ENCODE data around the gene TNP2. TPM values are rescaled to one million over a fixed set of nuclear protein-coding genes. Genes with fewer than 3 reads are reported as not detected.

The TNP2 gene
- total RNA-seq, 1 donor, result not detected

GRCh38 chr16:11254913-11255736 is 14.0 kb downstream of the TNP2 start:
- TF ChIP-seq CTCF (IDR thresholded peaks at IDR 0.05; ENCODE audit: insufficient read depth, low read length), result no peak
- DNase-seq (ENCODE audit: low read depth), result peak; percentile 40

GRCh38 chr16:11253995-11254912 is 14.9 kb downstream of the TNP2 start:
- DNase-seq (ENCODE audit: low read depth), result no peak
- H3K4me3 ChIP-seq (ENCODE audit: low read depth, low read length), result peak overlapping the region; percentile 75
- no peak for TF ChIP-seq CTCF (IDR thresholded peaks at IDR 0.05; ENCODE audit: insufficient read depth, low read length)

More at GRCh38 chr16:11254913-11255736, 14.0 kb downstream of the TNP2 start:
- peak overlapping the region; percentile 75 for H3K4me3 ChIP-seq (ENCODE audit: low read depth, low read length)

GRCh38 chr16:11253009-11253994 is 15.8 kb downstream of the TNP2 start:
- peak; percentile 27 for DNase-seq (ENCODE audit: low read depth)
- TF ChIP-seq CTCF (IDR thresholded peaks at IDR 0.05; ENCODE audit: insufficient read depth, low read length), result no peak
- H3K4me3 ChIP-seq (ENCODE audit: low read depth, low read length), result peak overlapping the region; percentile 75

GRCh38 chr16:11252482-11252931 is 16.6 kb downstream of the TNP2 start:
- no peak for DNase-seq (ENCODE audit: low read depth)
- H3K4me3 ChIP-seq (ENCODE audit: low read depth, low read length), result no peak overlapping the region
- no peak for TF ChIP-seq CTCF (IDR thresholded peaks at IDR 0.05; ENCODE audit: insufficient read depth, low read length)

- DNase-seq (ENCODE audit: low read depth), result peak; percentile 33
- H3K4me3 ChIP-seq (ENCODE audit: low read depth, low read length), result no peak overlapping the region
- TF ChIP-seq CTCF (IDR thresholded peaks at IDR 0.05; ENCODE audit: insufficient read depth, low read length), result no peak
Measured at GRCh38 chr16:11251525-11252481, 17.3 kb downstream of the TNP2 start.
